D721Med (cell line): ENCODE results near the gene ZPBP2.
"Not testable (repeated sequence)": the region's sequence is repeated elsewhere in the genome, so short reads cannot be mapped to it uniquely, and the experiment has no call there.

ENCODE experiments used
- DNase-seq: peaks from one replicate; pipeline ENCODE4 v3.0.0; 2011; ENCODE audit warnings: low spot score; ENCODE audit not compliant: insufficient read length
- FAIRE-seq: peaks from 2 replicates; lab custom pipeline; 2011; peaks lifted over from hg19 to GRCh38; lab: Jason Lieb, UNC
- CTCF ChIP-seq: IDR thresholded peaks from 2 replicates; pipeline ENCODE4 v1.5.1; 2012; ENCODE audit warnings: mild to moderate bottlenecking, control low read depth; ENCODE audit not compliant: insufficient read depth; ENCODE audit errors: missing control alignments

The ZPBP2 gene

GRCh38 chr17:39854909-39855308, 13.1 kb upstream of the ZPBP2 start:
- FAIRE-seq (no peak), DNase-seq (no peak)
- TF ChIP-seq CTCF, result no peak

GRCh38 chr17:39855911-39856649, 11.9 kb upstream of the ZPBP2 start:
- DNase-seq, FAIRE-seq: not testable (repeated sequence)

GRCh38 chr17:39861235-39861634, 6.8 kb upstream of the ZPBP2 start:
- no peak for TF ChIP-seq CTCF
- FAIRE-seq, result no peak
- DNase-seq, result no peak

DNA sequence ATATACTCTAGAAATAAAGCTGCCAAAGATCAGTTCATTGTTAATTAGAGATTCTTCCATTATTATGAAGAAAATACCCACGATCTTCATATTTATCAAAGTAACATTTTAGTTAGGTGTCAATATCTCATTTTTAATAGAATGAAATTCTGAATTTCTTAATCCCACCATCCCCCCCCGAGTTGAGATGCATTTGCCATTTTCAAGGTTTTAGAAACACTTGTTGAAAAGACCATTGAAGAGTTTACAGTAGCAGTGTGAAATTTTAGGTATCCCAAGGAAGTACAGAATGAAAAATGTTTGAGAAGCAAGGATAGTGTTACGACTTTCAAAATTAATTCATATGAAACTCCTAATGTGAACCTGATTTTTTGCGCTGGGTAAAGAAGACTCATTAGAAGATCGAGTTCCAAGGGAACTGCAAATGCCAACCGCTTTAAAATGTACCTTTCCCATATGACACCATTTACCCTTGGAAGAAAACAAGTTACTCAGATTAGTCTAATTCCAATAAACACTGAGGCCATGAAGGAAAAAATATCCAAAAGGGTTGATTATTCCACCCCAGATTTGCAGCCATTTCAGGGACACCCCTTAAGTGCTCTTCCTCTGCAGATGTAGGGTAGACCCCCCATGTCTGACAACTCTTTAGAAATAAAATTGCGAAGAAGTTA, 4.6 kb upstream of the ZPBP2 start:
- no peak for FAIRE-seq
- no peak for TF ChIP-seq CTCF
- DNase-seq, result no peak

DNA sequence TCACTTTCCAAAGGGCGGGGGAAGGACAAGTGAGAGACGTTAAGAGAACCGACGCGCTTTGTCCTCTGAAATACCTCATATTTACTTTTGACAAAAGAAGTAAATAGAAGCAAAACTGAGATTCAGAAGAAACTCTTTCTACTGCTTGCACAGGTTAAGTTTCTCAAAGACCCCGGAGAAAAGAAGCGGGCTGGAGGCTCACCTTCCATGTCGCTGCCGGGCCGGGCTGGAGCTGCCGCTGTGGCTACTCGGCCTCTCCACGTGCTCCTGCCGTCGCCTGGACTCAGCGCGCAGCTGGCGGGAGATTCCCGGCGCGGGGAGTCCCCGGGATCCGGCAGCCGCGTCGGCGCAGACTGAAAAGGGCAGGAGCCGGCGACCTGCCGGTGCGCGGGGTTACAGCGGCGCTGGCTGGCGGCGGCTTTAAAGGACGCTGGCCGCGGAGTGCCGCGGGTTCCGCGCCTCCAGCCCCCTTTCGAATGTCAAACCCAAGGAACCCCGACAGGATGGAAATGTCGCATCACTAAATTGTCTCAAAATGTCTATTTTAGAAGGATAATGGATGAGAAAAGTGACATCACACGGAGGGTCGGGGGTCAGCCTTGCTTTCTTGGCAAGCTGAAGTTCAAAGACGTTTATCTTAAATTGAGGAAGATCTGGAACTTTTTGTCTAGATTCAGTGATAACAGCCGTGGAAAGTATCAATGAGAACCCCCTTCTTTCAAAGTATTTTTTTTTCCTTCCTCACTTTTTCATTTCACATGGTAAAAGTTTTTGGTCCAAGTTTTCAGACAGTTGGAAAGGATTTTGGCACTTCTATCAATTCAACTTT, 3.9 kb upstream of the ZPBP2 start, which contains the start of gene IKZF3:
Gene IKZF3, minus strand, starts transcription at position 395 of the 829 bp plus-strand sequence. Its CDS starts 186 bp downstream, at position 209.
- peak; percentile 47 for TF ChIP-seq CTCF
- FAIRE-seq (no peak), DNase-seq (no peak)

- DNase-seq (no peak), FAIRE-seq (no peak)
- TF ChIP-seq CTCF, result no peak
Observed at GRCh38 chr17:39866013-39866730, 1.8 kb upstream of the ZPBP2 start.
